Ovary (tissue), 3 donors: ENCODE data around the gene SDCCAG8.

Experiments
- CTCF ChIP-seq, 3 donors: fragments of 450-650 bp in 2 of 3; fragments of 200-600 bp in 1 of 3; IDR thresholded peaks; one replicate each; pipeline versions ENCODE4 v1.5.1 to v1.8.0; 2016 to 2022; ENCODE audit warnings: antibody characterized with exemption in 3 of 3, mild to moderate bottlenecking in 1 of 3
- EP300 ChIP-seq: sonication (generic); formaldehyde crosslinking; IDR thresholded peaks from one replicate; pipeline ENCODE4 v1.6.1; 2017; ENCODE audit warnings: antibody characterized with exemption
- POLR2A ChIP-seq: fragments of 450-650 bp; IDR thresholded peaks from one replicate; pipeline ENCODE4 v1.6.1; 2017; ENCODE audit warnings: antibody characterized with exemption, mild to moderate bottlenecking, moderate library complexity
- donor health status: DM: no; HTN: no; CAD: no.

DNA sequence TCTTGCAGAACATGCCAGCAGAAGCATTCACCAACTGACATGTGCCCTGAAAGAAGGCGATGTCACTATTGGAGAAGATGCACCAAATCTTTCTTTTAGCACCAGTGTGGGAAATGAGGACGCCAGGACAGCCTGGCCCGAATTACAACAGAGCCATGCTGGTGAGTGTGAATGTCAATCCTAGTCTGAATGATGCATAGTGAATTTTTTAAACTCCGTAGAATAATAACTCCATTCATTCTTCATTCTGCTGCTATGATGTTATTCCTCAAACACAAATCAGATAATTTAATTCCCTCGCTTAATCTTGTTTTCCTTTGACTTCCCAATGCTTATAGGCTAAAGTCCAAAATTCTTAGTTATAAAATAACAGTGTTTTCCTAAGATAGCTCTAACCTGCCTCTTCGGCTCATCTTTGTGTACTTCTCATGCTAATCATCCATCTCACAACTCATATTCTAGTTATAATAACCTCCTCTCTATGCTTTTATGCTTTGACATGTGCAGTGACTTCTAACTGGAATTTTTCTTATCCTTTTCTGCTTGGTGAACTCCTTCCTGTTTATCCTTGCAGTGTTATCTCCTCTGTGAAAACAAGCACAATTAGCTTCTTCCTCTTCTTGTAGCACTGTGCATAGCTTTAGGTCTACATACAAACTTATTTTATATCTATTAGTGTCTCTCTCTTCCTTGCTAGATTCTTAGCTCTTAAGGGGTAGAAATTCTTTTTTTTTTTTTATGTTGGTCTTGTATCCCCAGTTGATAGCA, 14.4 kb downstream of the SDCCAG8 start:
- no peak for TF ChIP-seq CTCF (IDR thresholded peaks at IDR 0.05)
- no peak for TF ChIP-seq POLR2A
- no peak for TF ChIP-seq EP300
